NCI-H187 (cell line): ENCODE data around the gene CDYL2.

Experiments used
- DNase-seq, 2 experiments: peaks; one replicate each; lab custom pipeline; 2025; lab: John Stamatoyannopoulos, UW

Gene CDYL2

GRCh38 chr16:80622007-80622406 lies 182.4 kb downstream of the CDYL2 start:
- DNase-seq, result no peak

- no peak for DNase-seq
Measured at GRCh38 chr16:80620736-80621605, 183.4 kb downstream of the CDYL2 start.

- DNase-seq, result no peak
Measured at GRCh38 chr16:80619824-80620223, 184.6 kb downstream of the CDYL2 start.

- DNase-seq, result no peak
Measured at GRCh38 chr16:80618862-80619648, 185.3 kb downstream of the CDYL2 start.

- DNase-seq, result no peak
Measured at GRCh38 chr16:80616362-80616761, 188.0 kb downstream of the CDYL2 start.

GRCh38 chr16:80615735-80616134 lies 188.7 kb downstream of the CDYL2 start:
- no peak for DNase-seq

GRCh38 chr16:80614908-80615671 lies 189.3 kb downstream of the CDYL2 start:
- DNase-seq, result no peak

GRCh38 chr16:80612461-80613017 lies 191.9 kb downstream of the CDYL2 start:
- DNase-seq, result no peak

- DNase-seq, result no peak
Measured at GRCh38 chr16:80611930-80612327, 192.5 kb downstream of the CDYL2 start.

- DNase-seq, result no peak
Measured at GRCh38 chr16:80611171-80611929, 193.0 kb downstream of the CDYL2 start.

- no peak for DNase-seq
Measured at GRCh38 chr16:80610481-80611156, 193.8 kb downstream of the CDYL2 start.

GRCh38 chr16:80608946-80609345 lies 195.5 kb downstream of the CDYL2 start:
- no peak for DNase-seq

- no peak for DNase-seq
Measured at GRCh38 chr16:80607204-80607603, 197.2 kb downstream of the CDYL2 start.

- DNase-seq, result no peak
Measured at GRCh38 chr16:80606221-80606766, 198.1 kb downstream of the CDYL2 start.

GRCh38 chr16:80604600-80605355 lies 199.6 kb downstream of the CDYL2 start:
- DNase-seq, result no peak

GRCh38 chr16:80602894-80603293 lies 201.5 kb downstream of the CDYL2 start:
- DNase-seq, result no peak

GRCh38 chr16:80601182-80601581 lies 203.2 kb downstream of the CDYL2 start:
- no peak for DNase-seq

GRCh38 chr16:80599466-80599865 lies 204.9 kb downstream of the CDYL2 start:
- no peak for DNase-seq

GRCh38 chr16:80596507-80597207 lies 207.7 kb downstream of the CDYL2 start:
- DNase-seq, result no peak
